Ishikawa (cell line): Measurements from ENCODE around the gene TM4SF5.

Experiments used
- CEBPB ChIP-seq: IDR thresholded peaks from 2 replicates; pipeline ENCODE4 v1.6.1; 2012
- CREB1 ChIP-seq: IDR thresholded peaks from 2 replicates; pipeline ENCODE4 v1.6.1; 2012; ENCODE audit warnings: low read depth
- EGR1 ChIP-seq: IDR thresholded peaks from 2 replicates; pipeline ENCODE4 v1.6.1; 2012
- EP300 ChIP-seq: IDR thresholded peaks from 2 replicates; pipeline ENCODE4 v1.6.1; 2012; ENCODE audit warnings: borderline replicate concordance
- FOXM1 ChIP-seq: IDR thresholded peaks from 2 replicates; pipeline ENCODE4 v1.6.1; 2012; ENCODE audit warnings: low read depth, borderline replicate concordance
- NFIC ChIP-seq: IDR thresholded peaks from 2 replicates; pipeline ENCODE4 v1.6.1; 2012
- RAD21 ChIP-seq: IDR thresholded peaks from 2 replicates; pipeline ENCODE4 v1.6.1; 2012; ENCODE audit warnings: low read depth
- REST ChIP-seq: IDR thresholded peaks from 2 replicates; pipeline ENCODE4 v1.6.1; 2012; ENCODE audit warnings: low read depth, mild to moderate bottlenecking
- TAF1 ChIP-seq: IDR thresholded peaks from 2 replicates; pipeline ENCODE4 v1.6.1; 2012; ENCODE audit warnings: low read depth, mild to moderate bottlenecking
- TCF12 ChIP-seq: IDR thresholded peaks from 2 replicates; pipeline ENCODE4 v1.6.1; 2012; ENCODE audit warnings: low read depth
- TEAD4 ChIP-seq: IDR thresholded peaks from 2 replicates; pipeline ENCODE4 v1.6.1; 2012
- YY1 ChIP-seq: IDR thresholded peaks from 2 replicates; pipeline ENCODE4 v1.6.1; 2012; ENCODE audit warnings: low read depth
- ZBTB7A ChIP-seq: IDR thresholded peaks from 2 replicates; pipeline ENCODE4 v1.6.1; 2012; ENCODE audit warnings: low read depth
- TF ChIP-seq, protein P1 (sequence below): IDR thresholded peaks from 2 replicates; pipeline ENCODE4 v1.6.1; 2012
- TF ChIP-seq, protein P2 (sequence below): IDR thresholded peaks from 2 replicates; pipeline ENCODE4 v1.6.1; 2012

TM4SF5 gene

DNA sequence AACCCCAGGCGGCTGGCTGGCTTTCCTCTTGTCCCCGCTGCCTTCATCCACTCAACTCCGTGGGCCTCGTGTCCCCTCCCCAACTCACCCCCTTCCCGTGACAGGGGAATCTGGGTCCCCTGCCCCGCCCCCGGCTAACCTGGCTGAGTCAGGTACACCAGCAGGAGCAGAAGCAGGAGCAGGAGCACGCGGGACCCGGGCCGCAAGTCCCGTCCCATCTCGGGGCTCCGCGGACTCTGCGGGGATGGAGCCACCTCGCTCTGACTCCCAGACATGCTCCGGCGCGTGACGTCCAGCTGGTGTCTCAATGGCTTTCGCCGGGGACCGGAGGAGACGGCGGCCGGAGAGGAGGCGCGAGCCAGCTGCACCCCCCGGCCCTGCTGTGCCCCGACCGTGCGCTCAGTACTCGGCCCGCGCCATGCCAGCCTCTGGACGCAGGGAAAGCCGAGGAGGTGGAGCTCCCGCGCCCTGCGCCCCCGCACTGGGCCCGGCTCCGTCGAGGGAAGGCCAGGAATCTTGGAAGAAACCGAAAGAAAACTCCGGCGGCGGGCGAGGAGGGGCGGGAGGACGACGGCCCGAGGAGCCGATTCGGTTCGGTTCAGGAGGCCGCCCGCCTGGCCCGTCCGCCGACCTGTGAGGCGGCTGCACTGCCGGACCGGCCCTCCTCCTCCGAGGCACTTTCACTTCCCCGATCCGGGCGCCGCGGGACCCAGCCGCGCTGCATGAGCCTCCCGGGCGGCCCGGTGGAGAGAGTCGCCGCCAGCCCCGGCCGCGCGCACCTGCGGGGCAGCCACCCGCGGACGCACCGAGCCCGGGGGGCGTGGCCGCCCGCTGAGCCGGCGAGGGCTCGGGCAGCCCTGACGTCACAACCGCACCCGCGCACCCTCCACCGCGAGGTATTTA lies 32.3 kb upstream of the TM4SF5 start, which contains the start of the genes CXCL16 and ZMYND15:
CXCL16 (minus strand) TSS at position 807 of the 903 bp plus-strand sequence; CDS start at position 218, 589 bp downstream.
ZMYND15 (plus strand) TSS at position 712 of the 903 bp plus-strand sequence. CDS start 716 bp downstream, outside the sequence.
- TF ChIP-seq TAF1 (no peak), TCF12 (no peak), CEBPB (no peak), NFIC (no peak), CREB1 (no peak), TEAD4 (no peak), EGR1 (peak; percentile 89), FOXM1 (no peak), RAD21 (no peak), YY1 (peak; percentile 70), REST (no peak), EP300 (no peak), ZBTB7A (no peak)
- TF ChIP-seq, protein P1, sequence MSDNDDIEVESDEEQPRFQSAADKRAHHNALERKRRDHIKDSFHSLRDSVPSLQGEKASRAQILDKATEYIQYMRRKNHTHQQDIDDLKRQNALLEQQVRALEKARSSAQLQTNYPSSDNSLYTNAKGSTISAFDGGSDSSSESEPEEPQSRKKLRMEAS: peak; percentile 71; the same call in 1 of the 2 replicates
- TF ChIP-seq, protein P2, sequence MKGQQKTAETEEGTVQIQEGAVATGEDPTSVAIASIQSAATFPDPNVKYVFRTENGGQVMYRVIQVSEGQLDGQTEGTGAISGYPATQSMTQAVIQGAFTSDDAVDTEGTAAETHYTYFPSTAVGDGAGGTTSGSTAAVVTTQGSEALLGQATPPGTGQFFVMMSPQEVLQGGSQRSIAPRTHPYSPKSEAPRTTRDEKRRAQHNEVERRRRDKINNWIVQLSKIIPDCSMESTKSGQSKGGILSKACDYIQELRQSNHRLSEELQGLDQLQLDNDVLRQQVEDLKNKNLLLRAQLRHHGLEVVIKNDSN: no peak

GRCh38 chr17:4740025-4740351 lies 31.7 kb upstream of the TM4SF5 start:
- TF ChIP-seq REST (no peak), YY1 (no peak), TAF1 (no peak), TEAD4 (no peak), RAD21 (no peak), NFIC (no peak)

GRCh38 chr17:4740584-4740983 lies 31.1 kb upstream of the TM4SF5 start:
- no peak for TF ChIP-seq REST
- TF ChIP-seq EGR1: no peak
- TF ChIP-seq NFIC: no peak

DNA sequence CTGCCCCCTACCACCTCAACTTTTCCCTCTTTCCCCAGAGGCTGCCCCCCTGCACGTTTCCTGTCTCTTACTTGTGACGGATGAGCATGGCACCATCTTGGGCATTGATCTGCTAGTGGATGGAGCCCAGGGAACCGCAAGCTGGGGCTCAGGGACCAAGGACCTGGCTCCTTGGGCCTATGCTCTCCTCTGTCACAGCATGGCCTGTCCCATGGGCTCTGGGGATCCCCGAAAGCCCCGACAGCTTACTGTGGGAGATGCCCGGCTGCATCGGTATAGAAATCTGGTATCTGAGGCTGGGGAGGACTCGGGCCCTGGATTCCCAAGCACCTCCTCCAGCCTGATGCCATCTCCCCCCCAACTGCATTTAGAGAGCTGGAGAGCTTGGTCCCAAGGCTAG lies 30.1 kb upstream of the TM4SF5 start:
- TF ChIP-seq EP300: no peak
- TF ChIP-seq, protein P1: no peak
- TF ChIP-seq, protein P2: no peak
- no peak for TF ChIP-seq FOXM1
- TF ChIP-seq NFIC: no peak
- no peak for TF ChIP-seq YY1

- TF ChIP-seq ZBTB7A (no peak), TEAD4 (no peak), REST (no peak), NFIC (no peak), YY1 (no peak), CEBPB (no peak), EGR1 (no peak), EP300 (no peak), TAF1 (no peak), FOXM1 (no peak), RAD21 (no peak), TCF12 (no peak), CREB1 (no peak)
- TF ChIP-seq, protein P2: no peak
- TF ChIP-seq, protein P1: no peak
These were observed 29.6 kb upstream of the TM4SF5 start for GRCh38 chr17:4742133-4742532.
